ENCODE measurements around the gene MEF2C.

Gene MEF2C

GRCh38 chr5:88667496-88668201, 215.3 kb downstream of the MEF2C start:
- no peak for DNase-seq (ENCODE audit: insufficient read length, low spot score)
- no peak for FAIRE-seq
